ENCODE results near the gene HSD11B2. TPM values are rescaled to one million over a fixed set of nuclear protein-coding genes. Genes with fewer than 3 reads are reported as not detected.

HSD11B2 gene
- total and polyA plus RNA-seq, 2 of the 8 experiments (the other 6 are each of a cell fraction or from before 2014, with no cell fraction given): 28.7 to 32.9 TPM

GRCh38 chr16:67411339-67411738, 19.6 kb upstream of the HSD11B2 start:
- Histone ChIP-seq H2BK12ac (ENCODE audit: low read depth, low read length) (no peak overlapping the region), H3K14ac (ENCODE audit: insufficient read length) (no peak overlapping the region), H4K8ac (ENCODE audit: extremely low read depth, insufficient read depth, low read length) (no peak overlapping the region), H2BK15ac (ENCODE audit: low read length) (no peak overlapping the region), H3K4me1 (replicated peaks in 1 of 4; ENCODE audit: control insufficient read depth in 3 of 4, insufficient read depth in 4 of 4, low read length in 3 of 4) (peaks cover 0 to 20% (median 3%) of the 10 kb centered on the region in 4 experiments), H4K91ac (replicated peaks; ENCODE audit: insufficient read length, low read length) (no peak overlapping the region), H2AFZ (ENCODE audit: low read length) (no peak overlapping the region), H3K36me3 (ENCODE audit: control insufficient read depth in 2 of 4, insufficient read depth in 4 of 4, low read length in 3 of 4) (no peaks in the 10 kb centered on the region), H3K27me3 (replicated peaks in 1 of 4; ENCODE audit: control insufficient read depth in 3 of 4, extremely low read depth in 1 of 4, insufficient read depth in 3 of 4, low read length in 3 of 4) (no peaks in the 10 kb centered on the region; a peak in 3 of 7 replicates), H2BK120ac (replicated peaks; ENCODE audit: low read depth, low read length) (no peak overlapping the region), H3K18ac (ENCODE audit: extremely low read depth, low read length) (no peak overlapping the region), H3K23ac (ENCODE audit: insufficient read length) (no peak overlapping the region), H3K9ac (replicated peaks in 1 of 4; ENCODE audit: extremely low read depth in 1 of 4, low read depth in 3 of 4, low read length in 3 of 4) (no peak overlapping the region), H4K5ac (ENCODE audit: insufficient read length, low read depth, low read length) (no peak overlapping the region), H2BK20ac (ENCODE audit: low read length) (no peak overlapping the region), H2BK5ac (ENCODE audit: low read depth, low read length) (no peak overlapping the region), H3K79me2 (ENCODE audit: control insufficient read depth in 1 of 2, insufficient read depth in 2 of 2, low read length in 2 of 2) (no peaks in the 10 kb centered on the region), H2AK5ac (ENCODE audit: low read depth, low read length) (no peak overlapping the region), H3K4me2 (ENCODE audit: insufficient read depth in 1 of 2, low read depth in 2 of 2, low read length in 2 of 2) (no peak overlapping the region), H3K79me1 (ENCODE audit: low read depth, low read length) (no peaks in the 10 kb centered on the region), H3K56ac (replicated peaks; ENCODE audit: insufficient read length, low read depth, low read length) (no peak overlapping the region), H3K4me3 (ENCODE audit: extremely low read depth in 1 of 4, insufficient read depth in 2 of 4, low read depth in 3 of 4, low read length in 4 of 4) (no peak overlapping the region), H3K4ac (replicated peaks; ENCODE audit: insufficient read length, low read depth, low read length) (no peak overlapping the region), H4K20me1 (replicated peaks in 1 of 2; ENCODE audit: control insufficient read depth in 1 of 2, insufficient read depth in 2 of 2, low read length in 2 of 2) (no peaks in the 10 kb centered on the region), H3K23me2 (ENCODE audit: low read depth, low read length) (peaks cover 4% of the 10 kb centered on the region; the same call in 1 of the 2 replicates), H3K27ac (ENCODE audit: low read depth, low read length) (no peak overlapping the region), H3K9me3 (ENCODE audit: insufficient read depth in 2 of 2, low read depth in 1 of 2, low read length in 1 of 2) (no peaks in the 10 kb centered on the region)
- FAIRE-seq (no peak), DNase-seq (ENCODE audit: low read depth in 1 of 2, low spot score in 2 of 2) (no peak)
- POLR2A ChIA-PET (ENCODE audit: partially characterized antibody): no interaction called here
- 78% methylated on average over 3 of the region's 3 CpGs; no CpG with 5 or more reads in 1 of the 2 experiments for WGBS, 2 experiments (ENCODE audit: extremely low coverage in 1 of 2, insufficient coverage in 1 of 2, insufficient read length in 1 of 2, insufficient replicate concordance in 2 of 2, low coverage in 1 of 2, low lambda C conversion rate in 2 of 2, missing lambda C conversion rate in 1 of 2)
- CTCF ChIA-PET (ENCODE audit: partially characterized antibody): interaction anchor here (0.7 to 32.4 kb wide), 4 partner anchors 6 to 623 kb away, joined by 3 to 476 read pairs (median 240); partner anchors contain the start of genes ATP6V0D1, TPPP3 and ZDHHC1
- TF ChIP-seq E2F6 (IDR thresholded peaks at IDR 0.05) (no peak), TAF7 (optimal IDR thresholded peaks at IDR 0.05; ENCODE audit: borderline replicate concordance, low read depth, low read length) (no peak), CHD1 (IDR thresholded peaks at IDR 0.05; ENCODE audit: low read depth, low read length) (no peak), SAP30 (IDR thresholded peaks at IDR 0.05; ENCODE audit: insufficient read depth, insufficient replicate concordance, low read length) (no peak), ATF3 (IDR thresholded peaks at IDR 0.05; ENCODE audit: insufficient read depth, low read depth, low read length) (no peak), RFX5 (IDR thresholded peaks at IDR 0.05; ENCODE audit: borderline replicate concordance, low read depth, low read length) (no peak), ASH2L (IDR thresholded peaks at IDR 0.05; ENCODE audit: low read length) (no peak), GABPA (IDR thresholded peaks at IDR 0.05; ENCODE audit: borderline replicate concordance, insufficient read depth, low read length) (no peak), SIN3A (conservative IDR thresholded peaks at IDR 0.05 in 1 of 2, IDR thresholded peaks at IDR 0.05 in 1 of 2; ENCODE audit: low read depth in 1 of 2, low read length in 2 of 2) (no peak), KDM5A (IDR thresholded peaks at IDR 0.05; ENCODE audit: low read length) (no peak), EP300 (IDR thresholded peaks at IDR 0.05; ENCODE audit: borderline replicate concordance in 1 of 2, low read depth in 2 of 2, low read length in 2 of 2) (no peak), POU5F1 (IDR thresholded peaks at IDR 0.05; ENCODE audit: low read depth, low read length) (no peak)
